Measurements from ENCODE around the gene CASP3.
"Not testable (repeated sequence)": the region's sequence is repeated elsewhere in the genome, so short reads cannot be mapped to it uniquely, and the experiment has no call there.

CASP3 gene

DNA sequence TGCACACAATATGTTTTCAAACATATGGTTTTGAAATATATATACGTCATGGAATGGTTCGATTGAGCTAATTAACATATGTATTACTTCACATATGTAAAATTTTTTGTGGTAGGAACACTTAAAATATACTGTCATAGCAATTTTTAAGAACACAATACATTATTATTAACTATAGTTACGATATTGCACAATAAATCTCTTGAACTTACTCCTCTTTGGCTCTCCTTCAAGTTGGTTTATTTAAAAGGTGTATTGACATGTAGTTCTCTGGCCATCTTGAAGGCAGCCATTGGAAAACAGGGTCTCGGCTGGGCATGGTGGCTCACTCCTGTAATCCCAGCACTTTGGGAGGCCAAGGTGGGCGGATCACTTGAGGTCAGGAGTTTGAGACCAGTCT lies 53.8 kb downstream of the CASP3 start:
- no peak for DNase-seq (ENCODE audit: low spot score)

DNA sequence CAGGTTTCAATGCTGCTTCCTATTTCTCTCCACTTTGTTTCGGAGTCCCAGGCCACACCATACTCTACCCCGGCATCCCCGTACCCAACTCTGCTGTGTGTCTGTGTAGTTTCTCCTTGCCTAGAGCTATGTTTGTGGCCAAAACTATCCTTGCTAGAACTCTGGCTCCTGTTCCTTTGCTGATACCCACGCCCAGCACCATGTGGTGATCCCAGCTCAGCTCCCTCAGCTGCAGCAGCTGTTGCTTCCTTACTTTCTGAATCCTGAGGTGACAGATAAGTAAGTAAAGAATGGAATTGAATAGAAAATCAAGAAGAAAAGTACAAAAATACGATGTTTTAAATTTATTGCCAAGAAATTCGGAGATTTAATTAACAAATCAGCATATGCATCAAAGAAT lies 55.8 kb downstream of the CASP3 start:
- DNase-seq (ENCODE audit: low spot score), result no peak

DNA sequence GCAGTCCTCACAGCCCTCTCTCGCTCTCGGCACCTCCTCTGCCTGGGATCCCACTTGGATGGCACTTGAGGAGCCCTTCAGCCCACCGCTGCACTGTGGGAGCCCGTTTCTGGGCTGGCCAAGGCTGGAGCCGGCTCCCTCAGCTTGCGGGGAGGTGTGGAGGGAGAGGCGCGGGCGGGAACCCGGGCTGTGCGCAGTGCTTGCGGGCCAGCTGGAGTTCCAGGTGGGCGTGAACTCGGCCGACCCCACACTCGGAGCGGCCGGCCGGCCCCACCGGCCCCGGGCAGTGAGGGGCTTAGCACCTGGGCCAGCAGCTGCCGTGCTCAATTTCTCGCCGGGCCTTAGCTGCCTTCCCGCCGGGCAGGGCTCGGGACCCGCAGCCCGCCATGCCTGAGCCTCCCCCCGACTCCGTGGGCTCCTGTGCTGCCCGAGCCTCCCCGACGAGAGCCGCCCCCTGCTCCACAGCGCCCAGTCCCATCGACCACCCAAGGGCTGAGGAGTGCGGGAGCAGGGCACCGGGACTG lies 57.4 kb downstream of the CASP3 start:
- not testable (repeated sequence) for DNase-seq (ENCODE audit: low spot score)

DNA sequence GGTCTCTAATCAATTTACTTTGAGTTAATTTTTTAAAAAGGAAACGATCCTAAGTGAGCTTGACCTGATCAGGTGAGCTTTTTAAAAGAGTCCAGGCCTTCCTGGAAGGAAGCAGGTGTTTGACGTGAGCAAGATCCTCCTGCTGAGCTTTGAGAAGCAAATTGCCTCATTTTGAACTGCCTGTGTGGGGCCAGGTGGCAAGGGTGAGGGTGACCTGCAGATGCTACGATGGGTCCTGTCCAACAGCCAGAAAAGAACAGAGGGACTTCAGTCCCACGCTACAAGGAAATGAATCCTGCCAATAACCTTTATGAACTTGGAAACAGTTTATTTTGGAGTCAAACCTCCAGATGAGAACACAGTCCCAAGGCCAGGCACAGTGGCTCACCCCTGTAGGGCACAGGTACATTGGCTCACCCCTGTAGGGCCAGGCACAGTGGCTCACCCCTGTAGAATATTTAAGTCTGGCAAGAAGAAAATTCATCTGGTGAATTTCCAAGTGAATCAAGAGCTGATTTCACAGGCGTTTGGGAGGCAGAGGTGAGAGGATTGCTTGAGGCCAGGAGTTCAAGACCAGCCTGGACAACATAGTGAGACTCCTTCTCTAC lies 58.1 kb downstream of the CASP3 start:
- DNase-seq (ENCODE audit: low spot score), result no peak

DNA sequence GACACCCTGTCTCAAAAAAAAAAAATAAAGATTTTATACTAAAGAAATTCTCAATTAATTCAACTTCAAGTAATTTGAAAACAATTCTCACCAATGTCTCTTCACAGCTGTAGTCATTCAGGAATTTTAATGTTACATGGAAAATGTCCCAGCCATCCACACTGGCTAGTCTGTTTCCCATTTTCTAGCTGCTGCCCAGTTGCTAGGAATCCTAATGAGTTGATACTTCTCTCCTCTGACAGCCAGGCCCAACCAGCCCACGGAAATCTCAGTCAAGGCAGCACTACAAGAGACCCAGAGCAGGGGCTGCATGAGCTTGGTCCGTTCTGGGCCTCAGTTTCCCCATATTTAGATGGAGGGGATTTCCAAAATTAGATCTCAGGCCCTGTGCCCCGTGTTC lies 59.1 kb downstream of the CASP3 start:
- no peak for DNase-seq (ENCODE audit: low spot score)

DNA sequence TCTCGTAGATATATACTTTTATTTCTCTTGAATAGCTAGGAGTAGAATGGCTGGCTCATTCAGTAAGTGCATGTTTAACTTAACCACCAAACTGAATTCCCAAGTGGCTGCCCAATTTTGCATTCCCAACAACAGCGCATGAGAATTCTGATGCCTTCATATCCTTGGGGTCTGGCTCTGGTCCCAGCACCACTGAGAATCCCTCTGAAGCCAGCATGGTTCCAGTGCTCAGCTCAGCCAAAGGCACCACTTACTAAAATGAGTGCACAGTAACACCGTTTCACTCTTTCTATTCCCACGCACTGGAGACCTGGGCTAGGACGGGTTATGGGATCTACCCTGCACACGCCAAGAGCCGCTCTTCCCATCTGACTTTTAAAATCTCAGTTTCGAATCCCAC lies 60.4 kb downstream of the CASP3 start:
- DNase-seq (ENCODE audit: low spot score), result no peak

DNA sequence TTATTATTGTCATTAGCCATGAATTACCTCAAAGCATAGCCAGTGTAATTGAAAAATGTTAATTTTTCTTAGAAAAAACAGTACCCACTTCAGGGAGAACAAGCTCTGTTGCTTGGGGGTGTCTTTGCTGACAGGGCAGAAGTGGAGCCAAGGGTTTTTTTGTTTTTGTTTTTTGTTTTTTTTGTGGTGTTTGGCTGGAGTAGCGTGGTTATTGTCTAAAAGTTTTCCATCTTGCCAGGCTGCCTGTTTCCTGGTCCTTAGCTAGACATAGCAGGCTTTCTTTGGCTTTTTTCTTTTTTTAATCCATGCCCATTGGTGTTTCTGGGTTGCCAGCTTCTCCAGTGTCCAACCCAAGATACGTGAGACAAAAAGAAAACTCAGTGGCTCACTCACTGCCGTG lies 61.5 kb downstream of the CASP3 start:
- no peak for DNase-seq (ENCODE audit: low spot score)

DNA sequence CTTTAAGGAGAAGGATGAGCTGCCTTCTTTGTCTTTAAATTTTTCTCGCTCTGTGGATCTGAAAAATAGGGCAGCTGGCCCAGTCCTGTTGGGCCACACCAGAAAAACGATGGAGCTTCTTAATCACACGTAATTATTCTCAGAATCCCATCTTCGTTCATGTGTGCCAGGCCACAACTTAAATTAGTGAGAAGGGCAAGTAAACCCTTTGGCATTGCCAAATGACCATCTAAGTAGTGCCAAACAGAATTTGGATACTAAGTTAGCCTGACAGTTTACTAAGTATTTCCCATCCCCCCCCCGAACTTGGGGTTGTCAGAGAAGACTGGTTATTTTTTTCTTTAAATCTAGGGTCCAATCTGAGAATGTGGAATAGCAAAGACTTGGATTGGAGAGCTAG lies 62.0 kb downstream of the CASP3 start:
- DNase-seq (ENCODE audit: low spot score), result no peak

DNA sequence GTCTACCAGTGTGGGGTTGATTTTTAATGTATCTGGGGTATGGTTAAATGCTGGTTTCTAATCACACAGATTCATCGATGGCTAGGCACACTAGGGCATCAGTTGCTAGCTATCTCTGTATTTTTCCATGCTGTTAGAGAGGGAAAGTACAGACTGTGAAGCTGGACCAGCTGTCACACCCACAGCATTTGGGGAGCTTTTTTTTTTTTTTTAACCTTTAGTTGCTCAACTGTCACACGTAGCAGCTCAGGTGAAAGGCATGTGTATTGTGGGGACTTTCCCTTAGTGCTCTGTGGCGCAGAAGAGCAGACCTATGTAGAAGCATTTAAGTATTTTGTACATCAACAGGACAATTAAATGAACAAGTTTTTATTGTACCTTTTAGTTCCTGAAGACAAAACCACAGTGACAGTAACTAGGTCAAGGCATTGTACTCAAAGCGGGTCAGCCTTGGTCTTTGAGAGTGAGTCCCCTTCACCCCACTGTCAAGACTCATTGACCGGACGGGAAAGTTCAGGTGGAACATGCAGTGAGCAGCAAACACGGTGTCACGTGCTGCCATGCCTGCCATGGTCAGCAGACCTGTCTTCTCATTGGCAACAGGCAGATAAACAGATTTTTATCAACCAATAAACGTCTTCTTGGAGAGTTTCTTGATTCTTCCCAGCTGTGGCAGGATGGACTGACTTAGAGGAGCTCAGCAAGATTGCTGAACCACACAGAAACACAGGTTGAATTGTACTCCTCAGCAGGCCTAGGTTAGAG lies 65.3 kb downstream of the CASP3 start:
- DNase-seq (ENCODE audit: low spot score), result no peak

All from COLO829 (cell line).